ENCODE measurements around the gene CDC73.
A peak's percentile ranks its signal among the peaks of the same experiment; 100 is the strongest.
"Not testable (repeated sequence)": the region's sequence is repeated elsewhere in the genome, so short reads cannot be mapped to it uniquely, and the experiment has no call there.

Gene CDC73

GRCh38 chr1:193183019-193183627, 61.3 kb downstream of the CDC73 start:
- DNase-seq: peak; percentile 49

- DNase-seq: no peak
Measured at GRCh38 chr1:193184776-193185175, 62.9 kb downstream of the CDC73 start.

GRCh38 chr1:193185211-193185610, 63.4 kb downstream of the CDC73 start:
- no peak for DNase-seq

- peak; percentile 83 for DNase-seq
Measured at GRCh38 chr1:193185901-193186731, 64.3 kb downstream of the CDC73 start, which contains the start of gene B3GALT2. B3GALT2 (minus strand) TSS chr1:193186613; CDS start chr1:193181562, 5,051 bp downstream.

GRCh38 chr1:193187114-193187513, 65.3 kb downstream of the CDC73 start:
- no peak for DNase-seq

- not testable (repeated sequence) for DNase-seq
Measured at GRCh38 chr1:193188915-193189314, 67.1 kb downstream of the CDC73 start.

GRCh38 chr1:193189442-193190095, 67.7 kb downstream of the CDC73 start:
- no peak for DNase-seq

GRCh38 chr1:193190096-193190744, 68.4 kb downstream of the CDC73 start:
- no peak for DNase-seq

- DNase-seq: no peak
Measured at GRCh38 chr1:193192586-193192985, 70.8 kb downstream of the CDC73 start.

GRCh38 chr1:193199940-193200339, 78.1 kb downstream of the CDC73 start:
- no peak for DNase-seq

GRCh38 chr1:193201021-193201420, 79.2 kb downstream of the CDC73 start:
- no peak for DNase-seq

- DNase-seq: no peak
Measured at GRCh38 chr1:193210996-193211395, 89.2 kb downstream of the CDC73 start.

- DNase-seq: no peak
Measured at GRCh38 chr1:193211539-193211938, 89.7 kb downstream of the CDC73 start.

GRCh38 chr1:193212637-193213036, 90.8 kb downstream of the CDC73 start:
- DNase-seq: no peak

- no peak for DNase-seq
Measured at GRCh38 chr1:193213998-193214397, 92.2 kb downstream of the CDC73 start.

- DNase-seq: no peak
Measured at GRCh38 chr1:193216920-193217319, 95.1 kb downstream of the CDC73 start.

- no peak for DNase-seq
Measured at GRCh38 chr1:193219391-193219790, 97.6 kb downstream of the CDC73 start.

- peak; percentile 4 for DNase-seq
Measured at GRCh38 chr1:193221651-193222050, 99.8 kb downstream of the CDC73 start.

GRCh38 chr1:193222056-193222615, 100.3 kb downstream of the CDC73 start:
- DNase-seq: no peak

GRCh38 chr1:193229136-193229535, 107.3 kb downstream of the CDC73 start:
- DNase-seq: no peak

- not testable (repeated sequence) for DNase-seq
Measured at GRCh38 chr1:193231146-193231545, 109.3 kb downstream of the CDC73 start.

- DNase-seq: no peak
Measured at GRCh38 chr1:193234530-193234929, 112.7 kb downstream of the CDC73 start.

All from NCI-H2081 treated with DMSO at 0.1 percent for 48 hours (cell line).